ENCODE measurements around the gene RIT1.
"Not testable (repeated sequence)": the region's sequence is repeated elsewhere in the genome, so short reads cannot be mapped to it uniquely, and the experiment has no call there.

The RIT1 gene

DNA sequence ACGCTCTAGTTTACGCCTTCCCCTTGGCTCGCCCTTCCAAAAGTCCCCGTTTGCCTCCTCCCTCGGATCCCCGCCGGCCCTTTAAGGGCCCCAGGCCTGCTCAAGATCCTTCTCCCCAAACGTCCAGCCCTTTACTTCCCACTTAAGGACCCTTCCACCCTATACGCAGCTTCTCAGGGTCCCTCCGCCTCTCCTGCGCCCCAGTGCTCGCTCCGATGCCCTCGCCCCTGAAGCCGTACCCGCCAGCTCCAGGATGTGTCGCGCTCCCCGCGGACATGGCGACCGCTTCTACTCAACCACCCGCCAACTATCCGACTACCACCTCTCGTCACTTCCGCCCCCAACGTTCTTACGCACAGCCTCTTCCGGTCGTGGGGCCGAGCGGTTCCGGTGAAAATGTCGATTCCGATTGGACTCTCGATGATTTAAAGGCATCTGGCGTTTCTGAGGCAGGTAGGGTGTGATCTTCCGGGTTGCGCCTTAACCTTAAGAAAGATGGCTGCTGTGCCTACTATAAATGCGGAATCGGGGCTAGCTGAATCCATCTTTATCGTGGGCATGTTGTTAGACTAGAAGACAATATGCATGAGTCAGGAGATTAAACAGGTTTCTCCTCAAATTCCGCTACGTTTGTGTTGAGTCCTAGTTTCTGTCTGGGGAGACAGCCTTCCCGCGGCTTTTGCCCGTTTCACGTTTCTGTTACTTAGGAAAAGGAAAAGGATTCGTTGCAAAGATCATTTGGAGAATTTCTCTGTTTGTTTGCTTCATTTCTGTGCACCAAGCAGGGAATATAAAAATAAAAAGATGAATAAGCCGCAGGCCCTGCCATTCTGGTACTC, 23.2 kb upstream of the RIT1 start, which contains the start of gene KHDC4:
KHDC4 (minus strand) TSS at position 317 of the 839 bp plus-strand sequence; CDS start at position 277, 40 bp downstream.
- DNase-seq (ENCODE audit: low spot score): peak; percentile 96
- FAIRE-seq: peak; percentile 91

DNA sequence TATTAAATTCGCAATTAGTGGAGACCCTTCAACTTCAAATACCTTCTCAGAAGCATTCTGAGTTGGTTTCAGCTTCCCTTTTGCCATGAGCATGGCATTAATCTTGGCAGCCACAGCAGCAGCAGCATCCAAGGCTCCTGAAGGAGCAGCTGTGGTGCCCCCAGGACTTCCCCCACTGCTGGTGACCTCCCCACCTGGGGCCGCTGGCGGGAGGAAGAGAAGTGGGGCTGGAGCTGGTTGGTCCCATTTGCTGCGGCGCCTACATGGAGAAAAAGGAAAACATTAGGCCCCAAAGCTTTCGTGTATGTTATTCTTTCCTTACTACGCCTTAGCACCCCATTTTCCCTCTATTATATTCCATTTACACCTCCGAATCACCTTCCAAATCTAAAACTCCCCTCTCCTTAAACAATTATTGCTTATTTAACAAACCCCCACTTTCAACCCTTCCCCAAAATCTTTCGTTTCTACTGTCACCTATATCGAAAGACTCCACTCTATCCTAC, 22.5 kb upstream of the RIT1 start:
- DNase-seq (ENCODE audit: low spot score) (no peak), FAIRE-seq (no peak)

DNA sequence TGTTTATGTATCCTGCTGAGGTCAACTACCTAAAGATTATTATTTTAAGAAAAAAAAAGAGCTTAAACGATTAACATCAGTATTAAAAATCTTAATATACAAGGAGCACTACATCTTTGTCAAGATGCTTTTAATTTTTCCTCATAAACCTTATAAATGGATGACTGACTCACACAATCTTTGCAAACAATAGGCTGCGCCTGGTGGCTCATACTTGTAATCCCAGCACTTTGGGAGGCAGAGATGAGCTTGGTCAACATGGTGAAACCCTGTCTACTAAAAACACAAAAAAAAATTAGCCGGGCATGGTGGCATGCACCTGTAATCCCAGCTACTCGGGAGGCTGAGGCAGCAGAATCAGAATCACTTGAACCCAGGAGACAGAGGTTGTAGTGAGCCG, 21.3 kb upstream of the RIT1 start:
- FAIRE-seq (no peak), DNase-seq (ENCODE audit: low spot score) (no peak)

DNA sequence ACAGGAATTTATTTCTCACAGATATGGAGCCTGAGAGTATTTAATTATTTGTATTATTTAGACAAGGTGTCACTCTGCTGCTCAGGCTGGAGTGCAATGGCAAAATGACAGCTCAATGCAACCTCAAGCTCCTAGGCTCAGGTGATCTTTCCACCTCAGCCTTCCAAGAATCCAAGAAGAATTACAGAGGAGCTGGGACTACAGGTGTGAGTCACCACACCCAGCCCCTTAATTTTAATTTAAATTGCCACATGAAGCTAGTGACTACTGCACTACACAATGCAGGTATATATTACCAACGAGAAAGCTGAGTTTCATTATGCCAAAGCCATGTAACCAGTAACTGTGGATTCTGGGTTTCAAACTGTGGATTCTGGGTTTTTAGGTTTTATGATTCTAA, 20.9 kb upstream of the RIT1 start:
- no peak for FAIRE-seq
- no peak for DNase-seq (ENCODE audit: low spot score)

DNA sequence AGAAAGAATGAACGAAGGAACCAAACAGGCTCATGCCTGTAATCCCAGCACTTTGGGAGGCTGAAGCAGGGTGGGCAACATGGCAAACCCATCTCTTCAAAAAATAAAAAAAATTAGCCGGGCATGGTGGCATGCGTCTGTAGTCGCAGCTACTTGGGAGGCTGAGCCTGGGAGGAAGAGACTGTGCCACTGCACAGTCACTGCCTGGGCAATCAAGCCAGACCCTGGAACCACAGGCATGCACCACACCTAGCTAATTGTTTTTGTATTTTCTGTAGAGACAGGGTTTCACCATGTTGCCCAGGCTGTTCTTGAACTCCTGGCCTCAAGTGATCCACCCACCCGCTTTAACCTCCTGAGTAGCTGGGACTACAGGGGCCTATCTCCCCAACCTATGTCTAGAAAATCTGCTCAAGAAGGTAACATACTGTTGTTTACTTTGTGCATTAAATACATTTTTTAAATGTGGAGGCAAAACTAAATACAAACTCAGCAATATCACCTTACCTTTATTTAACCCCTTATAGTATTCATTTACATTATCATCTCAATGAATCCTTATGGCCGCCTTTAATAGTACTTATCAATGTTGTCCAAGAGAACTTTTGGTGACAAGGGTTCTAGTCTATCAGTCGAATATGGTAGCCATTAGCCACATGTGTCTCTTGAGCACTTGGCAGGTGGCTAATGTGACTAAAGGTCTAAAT, 20.3 kb upstream of the RIT1 start:
- DNase-seq (ENCODE audit: low spot score) (no peak), FAIRE-seq (no peak)

DNA sequence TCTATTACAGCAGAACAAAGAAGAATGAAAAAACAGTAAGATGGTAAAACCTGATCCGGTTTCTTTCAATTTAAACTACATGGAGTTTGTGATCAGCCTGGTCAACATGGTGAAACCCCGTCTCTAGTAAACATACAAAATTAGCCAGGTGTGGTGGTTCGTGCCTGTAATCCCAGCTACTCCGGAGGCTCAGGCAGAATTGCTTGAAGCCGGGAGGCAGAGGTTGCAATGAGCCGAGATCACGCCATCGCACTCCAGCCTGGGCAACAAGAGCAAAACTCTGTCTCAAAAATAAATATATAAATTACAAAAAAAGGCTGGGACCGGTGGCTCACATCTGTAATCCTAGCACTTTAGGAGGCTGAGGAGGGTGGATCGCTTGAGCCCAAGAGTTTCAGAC, 19.6 kb upstream of the RIT1 start:
- not testable (repeated sequence) for FAIRE-seq; DNase-seq (ENCODE audit: low spot score)

DNA sequence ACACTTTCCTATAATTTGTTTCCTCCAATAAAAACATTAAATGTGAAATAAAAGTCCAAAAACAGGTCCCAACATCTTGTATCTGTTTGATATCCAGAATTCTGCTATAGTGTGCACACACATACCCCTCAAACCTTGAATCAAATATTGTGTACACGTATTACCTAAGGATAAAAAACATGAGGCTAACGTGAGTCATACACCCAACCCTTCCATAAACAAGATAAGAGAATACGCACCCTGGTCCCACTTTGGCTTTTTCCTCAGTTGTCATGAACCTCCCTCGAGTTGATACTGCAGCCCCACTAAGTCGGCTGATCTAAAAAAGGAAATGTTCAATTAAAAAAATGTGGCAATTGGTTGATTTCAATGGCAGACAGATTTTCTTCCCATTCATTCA, 17.9 kb upstream of the RIT1 start:
- no peak for FAIRE-seq

DNA sequence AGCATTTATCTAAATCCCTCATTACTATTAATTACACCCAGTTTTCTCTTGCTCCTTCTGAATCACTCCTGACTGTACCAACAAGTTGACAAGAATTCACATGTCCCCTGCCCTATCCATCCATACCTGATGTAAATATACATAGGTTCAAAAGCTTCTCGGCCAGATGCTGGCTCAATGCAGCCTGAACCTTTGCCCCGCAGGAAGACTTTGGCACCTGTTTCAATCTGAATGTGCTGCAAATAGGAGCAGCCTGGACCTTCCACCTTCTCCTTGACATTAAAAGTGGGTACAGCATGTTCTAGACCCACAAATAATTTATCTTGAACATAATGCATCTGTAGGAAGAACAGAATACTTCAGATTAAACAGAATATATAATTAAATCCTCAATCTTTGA, 14.4 kb upstream of the RIT1 start:
- FAIRE-seq (no peak), DNase-seq (ENCODE audit: low spot score) (no peak)

More for the DNA sequence above, 17.9 kb upstream of the RIT1 start:
- DNase-seq (ENCODE audit: low spot score): no peak

DNA sequence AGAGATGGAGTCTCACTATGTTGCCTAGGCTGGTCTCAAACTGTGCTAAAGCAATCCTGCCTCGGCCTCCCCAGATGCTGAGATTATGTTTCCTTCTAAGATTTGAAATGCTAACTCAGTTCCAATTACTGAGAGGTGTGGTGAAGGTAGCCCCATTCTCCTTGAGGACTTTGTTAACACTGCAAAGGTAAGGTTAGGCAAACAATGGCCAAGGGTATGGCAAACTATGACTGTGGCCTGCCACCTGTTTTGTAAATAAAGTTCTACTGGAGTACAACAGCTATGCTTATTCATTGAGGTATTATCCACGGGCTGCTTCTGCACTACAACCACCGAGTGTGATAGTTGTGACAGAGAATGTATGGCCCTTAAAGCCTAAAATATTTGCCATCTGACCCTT, 9.6 kb upstream of the RIT1 start:
- DNase-seq (ENCODE audit: low spot score): no peak
- FAIRE-seq: no peak

DNA sequence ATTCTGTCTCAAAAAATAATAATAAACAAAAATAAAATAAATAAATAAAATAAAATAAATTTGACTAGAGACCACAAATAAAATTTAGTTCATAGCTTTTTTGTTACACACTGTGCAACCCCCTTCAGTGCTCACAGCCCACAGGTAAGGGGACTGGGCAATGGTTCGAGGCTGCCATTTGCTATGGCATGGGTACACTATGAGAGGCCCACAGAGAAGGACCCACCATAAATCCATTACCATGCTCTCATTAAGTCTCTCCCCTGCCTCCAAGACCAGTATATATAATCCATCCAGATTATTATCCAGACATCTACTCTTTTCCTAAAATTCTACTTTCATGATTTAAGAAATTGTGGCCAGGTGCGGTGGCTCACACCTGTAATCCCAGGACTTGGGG, 8.7 kb upstream of the RIT1 start:
- FAIRE-seq (no peak), DNase-seq (ENCODE audit: low spot score) (no peak)

DNA sequence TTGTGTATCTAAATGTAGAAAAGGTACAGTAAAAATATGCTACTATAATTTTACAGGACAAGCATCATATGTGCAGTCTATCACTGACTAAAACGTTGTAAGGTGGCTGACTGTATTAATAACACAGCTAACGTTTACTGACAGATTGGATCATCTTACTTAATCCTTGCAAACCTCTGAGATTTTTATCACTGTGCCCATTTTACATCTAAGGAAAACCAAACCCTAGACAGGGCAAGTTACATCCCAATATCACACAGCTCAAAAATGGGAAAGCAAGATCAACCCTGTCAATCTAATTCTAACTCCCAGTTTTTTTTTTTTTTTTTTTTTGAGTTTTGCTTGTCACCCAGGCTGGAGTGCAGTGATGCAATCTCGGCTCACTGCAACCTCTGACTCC, 7.5 kb upstream of the RIT1 start:
- FAIRE-seq: no peak
- no peak for DNase-seq (ENCODE audit: low spot score)

DNA sequence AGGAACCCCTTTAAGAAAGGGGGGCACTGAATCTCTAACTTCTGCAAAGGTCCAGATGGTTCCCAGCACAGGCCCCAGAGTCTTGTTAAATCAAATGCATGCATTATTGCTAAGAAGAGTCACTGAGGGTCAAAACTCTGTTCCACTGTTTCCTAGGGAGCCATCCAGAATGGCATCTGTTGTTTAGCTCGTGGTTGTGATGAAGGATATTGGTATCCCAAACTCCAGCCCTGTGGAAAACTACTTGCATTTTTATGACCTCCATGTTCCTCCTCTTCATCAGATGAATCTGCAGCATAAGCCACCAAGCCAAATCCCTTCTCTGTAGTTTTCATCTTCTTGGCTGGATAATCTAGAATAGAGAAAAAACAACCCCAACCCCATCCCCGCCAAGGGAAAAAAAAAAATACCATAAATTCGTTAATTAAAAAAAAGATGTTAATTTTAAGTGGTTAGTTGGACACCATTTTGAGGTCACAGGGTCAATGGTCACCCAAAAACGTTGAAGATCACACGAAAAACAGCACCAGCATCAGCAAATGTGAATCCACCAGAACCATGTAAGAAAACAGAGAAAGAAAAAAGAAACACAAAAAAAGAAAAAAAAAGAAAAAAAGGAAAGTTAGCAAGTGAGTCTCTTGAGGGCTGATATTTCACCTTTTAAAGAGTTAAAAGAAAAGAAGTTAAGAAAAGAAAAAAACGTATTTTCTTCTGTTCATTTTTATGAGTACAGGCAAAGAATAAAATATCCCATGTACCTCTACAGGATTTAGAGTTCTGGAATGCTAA, 3.0 kb upstream of the RIT1 start:
- FAIRE-seq (no peak), DNase-seq (ENCODE audit: low spot score) (no peak)

DNA sequence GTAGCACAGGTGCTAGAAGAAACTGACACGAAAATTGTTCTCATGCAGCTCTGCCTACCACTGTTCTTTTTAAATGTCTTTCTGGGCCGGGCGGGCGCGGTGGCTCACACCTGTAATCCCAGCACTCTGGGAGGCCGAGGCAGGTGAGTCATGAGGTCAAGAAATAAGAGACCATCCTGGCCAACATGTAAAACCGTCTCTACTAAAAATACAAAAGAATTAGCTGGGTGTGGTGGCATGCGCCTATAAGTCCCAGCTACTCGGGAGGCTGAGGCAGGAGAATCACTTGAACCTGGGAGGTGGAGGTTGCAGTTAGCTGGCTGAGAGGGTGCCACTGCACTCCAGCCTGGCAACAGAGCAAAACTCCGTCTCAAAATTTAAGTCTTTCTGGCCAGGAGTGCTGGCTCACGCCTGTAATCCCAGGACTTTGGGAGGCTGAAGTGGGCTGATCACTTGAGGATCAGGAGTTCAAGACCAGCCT, 947 bp upstream of the RIT1 start:
- DNase-seq (ENCODE audit: low spot score): no peak
- no peak for FAIRE-seq

DNA sequence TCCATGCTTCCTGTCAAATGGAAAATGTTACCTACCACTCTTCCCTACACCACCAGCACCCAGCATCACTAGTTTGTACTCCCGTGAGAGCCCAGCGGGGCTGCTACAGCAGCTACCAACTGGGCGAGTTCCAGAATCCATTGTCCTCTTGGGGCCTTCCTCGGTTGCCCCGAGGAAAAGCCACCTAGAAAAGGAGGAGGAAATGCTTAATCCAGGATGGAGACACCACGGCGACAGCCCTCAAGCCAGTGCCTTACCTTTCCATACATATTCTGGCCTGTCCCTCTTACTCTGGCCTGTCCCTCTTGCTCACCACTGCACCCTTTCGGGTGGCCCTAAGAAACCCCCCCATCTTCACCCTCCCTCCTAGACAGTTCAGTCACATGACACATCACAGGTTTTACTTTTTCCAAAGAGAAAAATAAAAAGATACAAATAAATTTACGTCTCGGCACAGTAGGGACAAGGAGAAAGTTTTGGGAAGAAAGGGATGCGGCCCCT, 478 bp downstream of the RIT1 start:
- DNase-seq (ENCODE audit: low spot score): peak; percentile 41
- no peak for FAIRE-seq

DNA sequence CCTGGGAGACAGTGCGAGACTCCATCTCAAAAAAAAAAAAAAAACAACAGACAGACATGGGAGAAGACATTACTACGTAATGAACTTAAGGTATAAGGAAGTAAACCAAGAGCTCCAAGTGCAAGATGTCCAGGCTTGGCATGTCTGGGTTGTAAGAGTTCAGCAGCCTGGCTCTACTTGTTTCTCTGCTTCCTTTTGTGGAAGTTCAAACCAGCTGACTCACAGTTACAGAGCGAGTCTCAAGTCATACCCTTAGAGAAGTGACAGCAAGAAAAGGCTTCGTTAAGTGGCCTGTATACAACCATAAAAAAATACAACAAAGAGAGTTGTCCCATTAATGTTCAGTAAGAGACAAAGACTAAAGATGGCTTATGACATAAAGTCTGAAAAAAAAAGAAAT, 1.3 kb downstream of the RIT1 start:
- DNase-seq (ENCODE audit: low spot score): no peak

DNA sequence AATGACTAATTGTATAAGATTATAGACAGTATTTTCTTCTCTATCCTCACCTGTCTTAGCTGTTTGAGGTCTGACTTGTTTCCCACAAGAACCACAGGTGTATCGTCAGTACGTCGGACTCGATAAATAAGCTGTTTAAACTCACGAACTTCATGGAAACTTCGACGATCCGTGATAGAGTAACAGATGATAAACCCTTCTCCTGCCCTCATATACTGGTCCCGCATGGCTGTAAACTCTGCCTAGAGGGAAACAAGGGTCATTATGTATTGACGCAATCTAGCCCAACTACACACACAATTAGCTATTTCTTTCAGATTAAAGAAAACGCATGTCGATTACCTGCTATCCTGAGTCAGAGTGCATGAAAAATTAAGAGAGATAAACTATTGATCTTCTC, 6.9 kb downstream of the RIT1 start:
- DNase-seq (ENCODE audit: low spot score): no peak
- FAIRE-seq: no peak

More for the DNA sequence above, 1.3 kb downstream of the RIT1 start:
- no peak for FAIRE-seq

DNA sequence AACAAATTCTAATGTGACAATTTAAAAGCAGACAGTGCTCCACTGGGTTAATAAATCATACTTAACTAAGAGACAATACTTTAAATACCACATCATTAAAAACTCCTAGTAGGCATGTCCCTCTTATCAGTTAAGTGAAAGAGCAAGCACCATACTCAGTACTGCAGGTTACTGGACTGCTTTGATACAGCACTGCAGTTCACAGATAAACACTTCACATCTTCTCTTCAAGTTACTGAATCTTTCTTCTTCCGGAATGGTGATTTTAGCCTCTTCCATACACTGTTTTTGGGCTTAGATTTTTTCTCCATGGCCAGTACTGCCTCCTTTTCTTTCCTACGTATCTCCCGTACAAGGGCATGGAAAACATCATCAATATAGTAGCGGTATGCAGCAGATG, 11.0 kb downstream of the RIT1 start:
- no peak for DNase-seq (ENCODE audit: low spot score)
- no peak for FAIRE-seq

DNA sequence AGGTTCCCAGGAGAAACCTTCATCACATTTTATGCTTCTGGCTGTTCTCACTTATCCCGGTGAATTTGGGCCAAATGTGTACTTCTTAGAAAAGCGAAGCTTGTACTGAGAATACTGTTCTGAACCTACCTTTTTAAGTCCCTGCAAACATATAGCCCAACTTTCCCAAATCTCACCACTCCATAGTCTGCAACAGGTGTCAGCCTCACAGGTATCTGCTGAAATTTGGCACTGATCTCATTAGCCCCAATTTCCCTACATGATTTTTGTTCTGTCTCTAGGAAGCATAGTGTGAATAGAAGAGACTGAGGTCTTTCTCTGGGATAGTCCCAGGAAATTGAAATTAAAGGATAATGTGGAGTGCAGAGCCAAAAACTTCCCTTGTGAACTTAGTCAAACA, 11.5 kb downstream of the RIT1 start:
- DNase-seq (ENCODE audit: low spot score) (no peak), FAIRE-seq (no peak)

DNA sequence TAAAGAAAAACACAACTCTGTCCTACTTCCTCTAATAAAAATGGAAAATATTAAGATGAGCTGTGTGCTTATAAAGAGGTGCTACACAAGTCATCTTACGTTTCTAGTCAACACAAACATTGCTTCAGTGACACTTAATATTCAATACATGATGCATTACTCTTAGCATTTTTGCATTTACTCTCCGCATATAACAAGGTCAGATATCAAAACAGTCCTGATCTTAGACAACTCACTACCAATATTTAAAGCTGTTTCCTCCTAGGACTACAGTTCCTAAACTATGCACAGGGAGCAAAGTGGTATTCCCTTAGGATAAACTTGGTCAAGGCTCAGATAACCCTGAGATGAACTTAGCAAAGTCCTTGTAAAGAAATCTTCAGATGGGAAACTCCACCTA, 12.3 kb downstream of the RIT1 start:
- FAIRE-seq (no peak), DNase-seq (ENCODE audit: low spot score) (no peak)

DNA sequence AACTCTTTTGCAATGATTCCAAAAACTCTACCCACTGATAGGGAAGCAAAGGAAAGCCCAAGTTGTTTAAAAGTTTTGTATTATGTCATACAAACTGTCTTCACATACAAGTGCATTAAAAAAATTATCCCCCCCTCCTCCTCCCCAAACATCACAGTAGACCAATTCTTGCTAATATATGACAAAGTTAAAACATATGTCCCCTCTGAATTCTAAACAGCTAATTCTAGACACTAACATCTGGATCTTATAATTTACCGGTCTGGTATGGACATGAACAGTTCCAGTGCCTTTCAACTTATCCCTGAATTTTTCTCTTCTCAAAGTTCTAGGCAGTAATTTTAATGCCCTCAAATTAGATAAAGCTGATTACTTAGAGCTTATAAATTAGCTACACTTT, 13.4 kb downstream of the RIT1 start:
- no peak for FAIRE-seq
- DNase-seq (ENCODE audit: low spot score): no peak

DNA sequence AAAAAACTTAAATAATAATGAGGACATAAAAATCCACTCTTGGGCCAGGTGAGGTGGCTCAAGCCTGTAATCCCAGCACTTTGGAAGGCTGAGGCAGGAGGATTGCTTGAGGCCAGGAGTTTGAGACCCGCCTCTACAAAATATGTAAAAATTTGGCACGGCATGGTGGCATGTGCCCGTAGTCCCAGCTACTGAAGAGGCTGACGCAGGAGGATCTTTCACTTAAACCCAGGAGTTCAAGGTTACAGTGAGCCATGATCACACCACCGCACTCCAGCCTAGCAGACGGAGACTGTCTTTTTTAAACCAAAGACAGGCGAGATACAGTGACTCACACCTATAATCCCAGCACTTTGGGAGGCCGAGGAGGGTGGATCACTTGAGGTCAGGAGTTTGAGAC, 14.7 kb downstream of the RIT1 start:
- not testable (repeated sequence) for FAIRE-seq; DNase-seq (ENCODE audit: low spot score)
